Measurements from ENCODE around the gene IHH.
A peak's percentile ranks its signal among the peaks of the same experiment; 100 is the strongest.

Gene IHH

DNA sequence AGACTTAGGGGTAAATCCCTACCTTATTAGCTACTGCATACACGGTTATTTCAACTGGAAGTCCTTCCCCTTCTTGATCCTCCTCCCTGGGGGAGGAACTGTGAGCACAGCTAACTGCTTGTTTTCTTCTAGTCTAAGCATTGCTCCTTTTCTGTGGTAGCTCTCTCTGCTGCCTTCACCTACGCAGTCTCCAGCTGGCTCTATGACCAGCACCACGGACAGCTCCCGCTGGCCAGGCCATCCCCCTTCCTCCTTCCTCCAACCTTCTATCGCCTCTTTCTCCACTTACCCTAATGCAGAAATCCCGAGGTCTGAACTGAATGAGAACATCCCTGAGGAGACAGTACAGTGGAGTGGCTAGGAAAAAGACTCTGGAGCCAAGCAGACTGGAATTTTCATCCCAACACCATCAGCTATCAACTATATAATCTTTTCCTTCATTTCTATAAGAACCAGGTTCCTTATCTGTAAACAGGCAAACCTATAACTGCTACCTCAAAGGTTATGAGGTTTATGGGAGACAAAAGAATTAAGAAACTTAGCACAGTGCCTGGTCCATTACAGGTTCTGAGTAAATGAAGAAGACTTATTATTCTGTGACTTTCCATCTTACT, 14.7 kb downstream of the IHH start:
- intact Hi-C loops (cut with DNase I) = no loop called here
- peak in 2 of 10 donors; percentile 64 to 80 for DNase-seq

GRCh38 chr2:219042750-219043149, 18.0 kb downstream of the IHH start:
- DNase-seq = peak in 1 of 10 donors; percentile 6
- intact Hi-C loops (cut with DNase I) = no loop called here

DNA sequence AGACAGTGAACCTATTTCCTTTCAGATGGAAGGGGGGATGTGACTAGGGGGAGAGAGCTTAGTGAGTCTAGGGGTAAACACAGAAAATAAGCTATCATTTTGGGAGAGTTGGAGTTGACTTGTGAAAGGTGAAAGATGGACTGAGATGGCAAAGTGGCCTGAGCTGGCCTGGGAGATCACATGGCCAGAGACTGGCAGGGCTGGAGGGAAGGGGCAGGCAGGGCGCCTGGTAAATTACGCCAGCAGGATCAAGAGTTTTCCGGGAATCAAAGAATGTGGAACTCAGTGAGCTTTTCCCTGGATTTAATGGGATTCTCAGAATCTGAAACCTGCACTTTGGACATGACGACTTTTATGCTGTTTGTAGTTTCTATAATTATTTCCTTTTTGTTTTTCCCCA, 18.6 kb downstream of the IHH start:
- peak in 1 of 10 donors; percentile 8 for DNase-seq
- intact Hi-C loops (cut with DNase I) = no loop called here

DNA sequence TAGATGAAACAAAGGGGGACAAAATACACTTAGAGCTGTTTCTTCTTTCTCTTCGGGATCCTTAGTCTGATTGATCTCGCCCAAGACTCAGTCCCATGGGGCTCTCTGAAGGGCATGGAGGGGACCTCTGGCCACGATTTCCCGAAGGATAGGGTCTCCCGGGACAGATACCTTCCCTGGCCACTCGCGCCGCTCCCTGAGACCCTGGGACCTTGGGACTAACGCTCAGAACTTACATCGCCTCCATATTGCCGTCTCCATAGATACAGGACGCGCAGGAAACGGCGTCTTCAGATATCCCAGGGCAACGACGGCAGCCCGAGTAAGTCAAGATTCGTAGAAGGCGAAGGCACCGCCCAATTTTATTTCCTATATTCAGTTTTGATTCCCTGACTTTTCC, 19.5 kb downstream of the IHH start, which contains the start of gene CFAP65:
Gene CFAP65 (minus strand): TSS at position 265 of the 400 bp plus-strand sequence. CDS start 2,468 bp downstream, outside the sequence.
- intact Hi-C loops (cut with DNase I) = no loop called here
- peak; percentile 49 to 96 (median 68) for DNase-seq

- intact Hi-C loops (cut with DNase I) = no loop called here
- peak in 2 of 10 donors; percentile 5 to 44 for DNase-seq
Observed at GRCh38 chr2:219038600-219038999, 22.1 kb downstream of the IHH start.

GRCh38 chr2:219037783-219038499, 22.8 kb downstream of the IHH start:
- DNase-seq = peak in 2 of 10 donors; percentile 27 to 30
- intact Hi-C loops (cut with DNase I) = no loop called here

- peak in 2 of 10 donors; percentile 2 to 13 for DNase-seq
- intact Hi-C loops (cut with DNase I) = no loop called here
Observed at GRCh38 chr2:219035942-219036341, 24.8 kb downstream of the IHH start.

- intact Hi-C loops (cut with DNase I) = no loop called here
- no peak for DNase-seq
Observed at GRCh38 chr2:219034823-219035222, 25.9 kb downstream of the IHH start.

- peak in 2 of 10 donors; percentile 55 to 58 for DNase-seq
- intact Hi-C loops (cut with DNase I) = no loop called here
Observed at GRCh38 chr2:219032051-219032745, 28.5 kb downstream of the IHH start.

GRCh38 chr2:219031005-219031738, 29.5 kb downstream of the IHH start:
- DNase-seq = peak in 3 of 10 donors; percentile 51 to 75 (median 62)
- intact Hi-C loops (cut with DNase I) = no loop called here

DNA sequence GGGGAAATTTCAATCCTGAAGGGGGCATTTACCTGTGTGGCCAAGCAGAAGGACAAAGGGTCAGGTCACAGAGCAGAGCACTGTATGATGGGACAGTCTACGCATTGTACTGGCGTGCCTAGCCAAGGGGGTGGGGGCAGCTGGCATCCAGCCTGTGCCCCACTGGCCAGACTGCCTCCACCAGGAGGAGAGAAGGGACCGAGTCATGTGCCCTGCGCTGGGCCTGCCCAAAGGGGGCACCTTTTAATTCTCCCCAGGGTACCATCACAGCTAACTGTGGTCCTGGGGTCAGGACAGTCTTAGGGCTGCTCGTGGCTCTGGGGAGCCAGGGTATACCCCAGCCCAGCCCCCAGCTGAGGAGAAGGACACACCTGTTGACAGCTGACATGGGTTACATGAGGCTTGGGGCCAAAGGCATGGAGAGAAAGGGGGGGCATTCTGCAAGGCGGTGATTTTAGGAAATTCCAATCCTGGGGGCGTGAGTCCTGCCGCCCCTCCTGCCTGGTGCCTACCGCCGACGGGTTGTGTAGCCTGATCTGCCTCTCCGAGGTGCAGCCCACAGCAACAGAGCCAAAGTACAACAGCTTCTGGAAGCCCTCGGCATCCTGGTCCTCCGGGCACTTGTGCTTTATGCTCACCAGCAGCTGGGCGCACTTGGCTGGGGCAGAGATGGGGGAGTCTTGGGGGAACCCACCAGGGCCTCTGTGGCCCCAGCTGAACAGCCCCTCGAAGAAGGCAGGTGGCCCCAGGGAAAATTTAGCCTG, 30.4 kb downstream of the IHH start:
- DNase-seq = peak in 3 of 10 donors; percentile 40 to 78 (median 71)
- intact Hi-C loops (cut with DNase I) = no loop called here

- DNase-seq = peak; percentile 72 to 98 (median 90)
- intact Hi-C loops (cut with DNase I) = no loop called here
Observed at GRCh38 chr2:219029829-219030165, 30.9 kb downstream of the IHH start.

DNA sequence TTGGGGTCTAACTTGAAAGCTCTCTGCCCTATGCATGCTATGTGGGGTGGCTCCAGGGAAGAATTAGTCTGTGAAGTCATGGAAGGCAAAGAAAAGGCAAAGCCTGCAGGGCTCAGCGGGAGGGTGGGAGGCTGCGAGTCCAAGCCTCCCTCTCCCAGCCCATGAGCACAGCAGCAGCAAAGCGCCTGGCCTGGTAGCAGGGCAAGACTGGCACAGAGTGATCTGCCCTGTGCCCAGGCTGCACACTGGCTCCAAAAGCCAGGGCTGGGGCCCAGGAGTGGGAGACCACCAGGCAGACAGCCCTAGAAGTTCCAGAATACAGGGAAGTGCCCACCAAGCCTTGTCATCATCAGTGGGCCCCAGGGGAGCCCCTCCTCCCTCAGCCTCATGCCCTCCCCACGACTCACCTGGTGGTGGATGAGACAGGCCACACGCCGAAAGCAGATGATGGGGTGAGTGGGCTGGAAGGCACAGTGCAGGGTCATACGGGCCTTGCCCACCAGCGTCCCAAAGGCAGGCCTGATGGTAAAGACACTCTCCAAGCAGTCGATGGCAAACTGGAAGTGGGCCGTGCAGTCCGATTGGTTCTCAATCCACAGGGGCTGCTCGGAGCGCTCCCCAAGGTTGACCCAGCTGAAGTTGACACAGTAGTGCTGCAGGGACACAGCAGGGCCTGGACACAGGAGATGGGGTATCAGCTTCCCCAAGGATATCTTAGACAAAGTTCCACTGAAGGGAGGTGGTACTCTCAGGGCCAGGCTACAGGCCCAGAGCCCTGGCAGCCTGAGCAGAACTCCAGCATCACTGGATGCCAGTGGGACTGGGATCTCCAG, 31.5 kb downstream of the IHH start:
- intact Hi-C loops (cut with DNase I) = no loop called here
- peak in 3 of 10 donors; percentile 27 to 75 (median 39) for DNase-seq

DNA sequence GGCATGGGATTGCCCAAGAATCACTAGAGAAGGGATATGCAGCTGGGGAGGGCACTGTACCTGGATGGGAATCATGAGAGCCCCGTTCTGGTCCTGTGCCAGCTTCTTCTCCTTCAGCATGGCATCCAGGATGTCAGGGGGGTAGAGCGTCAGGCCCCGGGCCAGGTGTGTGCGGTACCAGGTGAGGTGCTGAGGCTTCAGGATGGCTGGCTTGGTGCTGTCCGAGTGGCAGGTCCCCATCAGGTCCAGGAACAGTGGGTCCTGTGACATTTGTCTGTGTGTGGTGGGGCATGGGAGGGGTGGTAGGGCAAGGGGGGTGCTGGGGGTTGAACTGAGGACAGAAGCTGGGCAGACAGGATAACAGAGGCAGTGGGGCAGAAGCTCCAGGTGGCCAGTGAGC, 32.6 kb downstream of the IHH start:
- intact Hi-C loops (cut with DNase I) = no loop called here
- DNase-seq = peak in 3 of 10 donors; percentile 24 to 73 (median 68)

GRCh38 chr2:219027511-219028055, 33.1 kb downstream of the IHH start:
- intact Hi-C loops (cut with DNase I) = no loop called here
- DNase-seq = peak in 3 of 10 donors; percentile 48 to 77 (median 61)

- intact Hi-C loops (cut with DNase I) = no loop called here
- peak in 3 of 10 donors; percentile 35 to 75 (median 75) for DNase-seq
Observed at GRCh38 chr2:219026946-219027345, 33.8 kb downstream of the IHH start.

DNA sequence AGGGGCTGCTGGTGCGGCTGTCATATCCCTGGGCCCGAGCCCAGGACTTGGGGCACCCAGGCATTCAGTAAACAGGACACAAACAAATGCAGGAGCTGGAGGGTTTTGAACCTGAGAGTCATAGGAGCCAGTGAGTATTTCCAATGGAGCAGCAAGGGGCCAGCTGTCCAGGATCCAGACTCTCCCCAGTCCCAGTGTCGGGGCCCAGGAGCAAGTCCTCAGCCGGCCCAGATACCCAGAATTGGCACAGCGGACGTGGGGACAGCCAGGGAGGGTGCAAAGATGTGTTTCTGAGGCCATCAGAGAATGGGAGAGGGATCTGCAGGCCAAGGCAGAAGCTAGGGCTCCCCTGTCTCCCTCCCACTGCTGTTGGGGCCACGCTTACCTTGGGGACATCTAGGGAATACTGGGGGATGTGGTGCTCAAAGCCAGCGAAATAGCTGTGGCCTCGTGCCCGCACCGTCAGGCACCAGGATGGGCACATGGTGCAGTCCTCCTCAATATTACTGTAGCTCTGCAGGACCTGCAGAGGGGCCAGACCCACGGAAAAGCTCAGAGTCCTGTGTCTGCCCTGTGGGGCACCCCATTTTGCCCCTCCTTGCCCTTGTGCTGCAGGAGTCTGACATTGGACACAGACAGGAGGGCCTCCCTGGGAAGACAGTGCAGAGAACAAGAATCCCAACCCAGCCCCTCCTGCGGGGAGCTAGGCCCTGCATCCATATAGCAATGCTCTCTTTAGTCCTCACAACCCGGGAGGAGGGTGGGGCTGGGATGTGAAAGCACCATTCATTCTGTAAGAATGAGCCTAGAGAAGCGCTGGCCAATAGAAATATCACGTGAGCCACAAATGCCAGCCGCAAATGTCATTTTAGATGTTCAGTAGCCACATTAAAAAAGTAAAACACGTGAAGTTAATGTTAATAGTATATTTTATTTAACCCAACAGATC, 34.8 kb downstream of the IHH start:
- intact Hi-C loops (cut with DNase I) = no loop called here

More for the DNA sequence above, 34.8 kb downstream of the IHH start:
- DNase-seq = peak in 9 of 10 donors; percentile 43 to 95 (median 76)
